HUDEP-2 (cell line): ENCODE data around the gene TBL1XR1.
"Not testable (repeated sequence)": the region's sequence is repeated elsewhere in the genome, so short reads cannot be mapped to it uniquely, and the experiment has no call there.

Source experiments
- DNase-seq, 76 experiments: peaks; one replicate each; lab custom pipeline; 2025; ENCODE audit not compliant: unreplicated experiment in 76 of 76; lab: John Stamatoyannopoulos, UW

The TBL1XR1 gene

DNA sequence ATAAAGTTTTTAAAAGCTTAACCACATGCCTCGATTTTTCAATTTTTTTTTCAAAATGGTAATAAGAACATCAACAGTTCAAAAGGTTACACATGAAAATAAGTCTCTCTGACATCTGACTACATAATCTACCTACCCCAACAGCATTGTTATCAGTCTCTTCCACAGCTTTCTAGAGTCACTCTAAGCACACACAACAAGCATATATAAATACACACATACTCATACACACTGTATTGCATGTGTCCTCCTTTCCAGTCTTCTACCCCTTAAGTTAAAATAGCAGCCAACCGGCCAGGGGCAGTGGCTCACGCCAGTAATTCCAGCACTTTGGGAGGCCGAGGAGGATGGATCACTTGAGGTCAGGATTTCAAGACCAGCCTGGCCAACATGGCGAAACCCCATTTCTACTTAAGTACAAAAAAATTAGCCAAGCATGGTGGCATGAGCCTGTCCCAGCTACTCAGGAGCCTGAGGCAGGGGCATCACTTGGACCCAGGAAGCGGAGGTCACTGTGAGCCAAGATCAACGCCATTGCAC lies 12.2 kb downstream of the TBL1XR1 start:
- DNase-seq: no peak

DNA sequence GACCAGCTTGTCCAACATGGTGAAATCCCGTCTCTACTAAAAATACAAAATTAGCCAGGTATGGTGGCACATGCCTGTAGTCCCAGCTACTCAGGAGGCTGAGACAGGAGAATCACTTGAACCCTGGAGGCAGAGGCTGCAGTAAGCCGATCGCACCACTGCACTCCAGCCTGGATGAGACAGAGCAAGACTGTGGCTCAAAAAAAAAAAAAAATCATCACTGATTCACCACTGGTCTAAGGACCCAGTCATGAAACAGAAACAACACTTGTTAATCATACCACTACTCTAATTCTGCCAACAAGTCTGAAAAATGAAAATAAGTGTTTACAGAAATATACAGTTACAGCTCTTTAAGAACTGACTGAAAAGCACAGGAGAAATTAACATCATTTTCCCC lies 12.7 kb downstream of the TBL1XR1 start:
- not testable (repeated sequence) for DNase-seq

- DNase-seq: no peak
Measured at GRCh38 chr3:177182352-177182751, 14.9 kb downstream of the TBL1XR1 start.

DNA sequence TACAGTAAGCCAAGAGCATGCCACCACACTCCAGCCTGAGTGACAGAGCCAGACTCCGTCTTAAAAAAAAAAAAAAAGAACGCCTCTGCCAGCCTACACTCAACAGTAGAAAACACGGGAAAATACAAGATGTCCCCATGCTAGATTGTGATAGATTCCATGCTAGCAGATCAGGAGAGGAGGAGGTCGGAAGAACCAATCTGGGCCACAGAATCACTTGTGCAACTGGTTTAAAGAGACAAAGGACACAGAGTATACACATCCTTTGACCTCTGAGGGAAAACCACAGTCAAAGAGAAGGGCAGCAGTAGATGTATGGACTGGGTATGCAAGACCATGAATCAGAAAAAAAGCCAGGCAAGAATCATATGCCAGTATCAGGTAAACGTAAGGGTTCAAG lies 15.9 kb downstream of the TBL1XR1 start:
- DNase-seq: no peak

- no peak for DNase-seq
Measured at GRCh38 chr3:177180506-177180905, 16.8 kb downstream of the TBL1XR1 start.

GRCh38 chr3:177179281-177180067 lies 17.8 kb downstream of the TBL1XR1 start:
- peak in 16 of 76 experiments; percentile 1 to 54 (median 24) for DNase-seq

GRCh38 chr3:177177749-177178221 lies 19.5 kb downstream of the TBL1XR1 start:
- peak in 5 of 76 experiments; percentile 2 to 14 (median 7) for DNase-seq

DNA sequence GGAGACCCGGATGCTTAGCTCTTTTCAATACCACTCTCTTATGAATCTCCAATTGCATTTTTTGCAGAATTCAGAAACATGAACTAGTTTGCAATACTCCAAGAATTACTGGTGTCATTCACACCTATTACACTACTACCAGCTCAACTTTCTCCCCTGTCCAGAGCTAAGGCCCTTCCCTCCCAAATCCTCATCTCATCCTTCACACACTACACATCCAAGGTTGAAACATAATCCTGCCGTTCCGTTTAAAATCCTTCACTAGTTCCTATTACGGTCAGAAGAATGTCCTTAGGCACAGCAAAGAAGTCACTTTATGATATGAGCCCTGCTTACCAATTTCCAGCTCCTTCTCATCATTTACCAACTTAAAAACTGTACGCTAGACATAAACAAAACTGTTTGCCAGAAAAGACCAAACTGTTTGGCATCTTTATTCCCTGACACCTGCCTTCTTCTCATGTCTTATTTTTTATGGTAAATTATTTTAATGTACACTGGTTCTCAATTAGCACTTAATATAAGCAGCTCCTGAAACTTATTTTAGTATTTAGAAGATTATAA lies 22.6 kb downstream of the TBL1XR1 start:
- no peak for DNase-seq

DNA sequence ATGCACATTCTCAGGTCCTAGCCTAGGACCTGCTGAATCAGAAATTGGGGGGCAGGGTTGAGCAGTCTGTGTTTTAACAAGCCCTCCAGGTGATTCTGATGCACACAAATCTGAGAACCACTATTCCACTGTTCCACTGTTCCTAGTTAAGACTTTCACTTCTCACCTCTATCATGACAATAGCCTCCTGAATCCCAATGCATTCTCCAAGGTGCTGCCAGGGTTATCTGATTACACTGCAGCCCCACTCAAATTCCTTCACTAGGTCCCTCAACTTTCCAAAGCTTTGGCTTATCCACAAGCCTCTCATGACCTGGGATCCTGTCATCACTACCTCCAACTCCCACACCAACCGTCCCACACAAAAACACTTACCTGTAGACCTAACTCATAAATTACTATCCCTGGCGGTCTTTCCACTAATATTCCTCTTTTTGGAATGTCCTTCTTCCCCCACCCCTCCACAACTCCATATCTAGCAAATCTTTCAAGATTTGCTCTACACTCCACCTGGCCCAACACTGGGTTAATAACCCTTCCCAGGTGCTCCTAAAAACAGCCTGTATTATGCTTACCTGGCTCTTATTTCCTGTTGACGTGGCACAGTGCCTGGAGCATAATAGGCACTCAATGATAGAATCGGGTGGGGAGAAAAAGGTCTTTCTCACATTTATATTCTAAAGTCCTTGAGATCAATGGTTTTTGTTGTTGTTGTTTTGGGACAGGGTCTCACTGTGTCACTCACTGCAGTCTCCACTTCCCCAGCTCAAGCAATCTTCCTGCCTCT lies 27.2 kb downstream of the TBL1XR1 start:
- DNase-seq: no peak

DNA sequence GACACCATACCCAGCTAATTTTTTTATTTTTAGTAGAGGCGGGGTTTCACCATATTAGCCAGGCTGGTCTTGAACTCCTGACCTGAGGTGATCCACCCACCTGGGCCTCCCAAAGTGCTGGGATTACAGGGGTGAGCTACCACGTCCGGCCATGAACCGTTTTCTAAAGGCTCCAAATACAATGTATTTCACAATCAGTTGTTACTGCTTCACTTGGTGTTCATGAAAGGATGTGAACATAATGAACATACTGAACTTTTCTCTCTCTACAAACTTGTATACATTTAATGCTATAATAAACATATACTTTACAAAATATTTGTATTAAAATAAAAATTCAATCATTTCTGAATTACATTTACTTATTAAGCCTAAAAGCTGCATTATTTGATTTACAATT lies 28.9 kb downstream of the TBL1XR1 start:
- no peak for DNase-seq

GRCh38 chr3:177162742-177163141 lies 34.5 kb downstream of the TBL1XR1 start:
- no peak for DNase-seq

DNA sequence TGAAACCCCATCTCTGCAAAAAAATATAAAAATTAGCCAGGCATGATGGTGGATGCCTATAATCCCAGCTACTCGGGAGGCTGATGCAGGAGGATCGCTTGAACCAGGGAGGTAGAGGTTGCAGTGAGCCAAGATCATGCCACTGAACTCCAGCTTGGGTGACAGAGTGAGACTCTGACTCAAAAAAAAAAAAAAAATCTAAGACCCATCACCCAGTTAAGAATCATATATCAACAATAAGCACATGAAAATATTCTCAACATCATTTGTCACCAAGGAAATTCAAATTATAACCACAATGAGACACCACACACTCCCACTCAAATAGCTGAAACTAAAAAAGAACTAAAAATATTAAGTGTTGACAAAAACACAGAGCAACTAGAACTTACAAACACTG lies 35.7 kb downstream of the TBL1XR1 start:
- not testable (repeated sequence) for DNase-seq

- no peak for DNase-seq
Measured at GRCh38 chr3:177158461-177158860, 38.8 kb downstream of the TBL1XR1 start.

GRCh38 chr3:177157492-177157891 lies 39.8 kb downstream of the TBL1XR1 start:
- no peak for DNase-seq

DNA sequence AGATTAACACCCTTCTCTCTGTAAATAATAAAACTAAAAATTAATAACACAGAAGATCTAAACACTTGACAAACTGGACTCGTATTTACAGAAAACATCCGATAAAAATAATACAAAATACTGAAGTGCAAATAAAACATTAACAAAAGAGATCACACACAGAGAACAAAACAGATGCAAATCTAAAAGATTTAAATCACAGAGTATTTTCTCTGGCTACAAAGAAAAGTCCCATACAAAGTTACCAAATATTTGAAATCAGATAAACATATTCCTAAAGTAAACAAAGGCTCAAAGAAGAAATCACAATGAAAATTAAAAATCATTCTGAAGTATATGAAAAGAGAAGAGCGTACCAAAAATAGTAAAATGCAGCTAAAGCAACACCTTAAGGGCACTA lies 42.5 kb downstream of the TBL1XR1 start:
- no peak for DNase-seq

DNA sequence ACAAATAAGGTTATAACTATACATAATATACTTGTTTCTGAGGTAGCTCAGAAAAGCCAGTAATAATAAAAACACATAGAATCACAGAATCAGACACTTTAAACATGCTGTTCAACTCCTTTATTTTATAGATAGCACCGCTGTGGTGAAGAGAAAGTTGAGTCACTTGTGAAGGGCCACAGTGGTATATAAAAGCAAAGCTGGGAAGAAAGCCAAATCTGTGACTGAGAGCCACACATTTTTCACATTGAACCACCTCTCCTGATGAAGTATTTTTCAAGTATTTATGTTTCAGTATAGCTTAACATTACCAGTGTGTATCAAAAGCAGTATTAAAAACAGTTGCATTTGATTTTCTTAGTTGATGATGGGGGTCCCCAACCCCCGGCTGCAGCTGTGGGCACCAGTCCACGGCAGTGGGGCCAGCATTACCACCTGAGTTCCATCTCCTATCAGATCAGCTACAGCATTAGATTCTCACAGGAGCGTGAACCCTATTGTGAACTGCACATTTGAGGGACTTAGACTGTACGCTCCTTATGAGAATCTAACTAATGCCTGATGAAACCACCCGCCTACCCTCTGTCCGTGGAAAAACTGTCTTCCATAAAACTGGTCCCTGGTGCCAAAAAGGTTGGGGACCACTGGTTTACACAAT lies 46.2 kb downstream of the TBL1XR1 start:
- DNase-seq: peak in 42 of 76 experiments; percentile 1 to 78 (median 41)

DNA sequence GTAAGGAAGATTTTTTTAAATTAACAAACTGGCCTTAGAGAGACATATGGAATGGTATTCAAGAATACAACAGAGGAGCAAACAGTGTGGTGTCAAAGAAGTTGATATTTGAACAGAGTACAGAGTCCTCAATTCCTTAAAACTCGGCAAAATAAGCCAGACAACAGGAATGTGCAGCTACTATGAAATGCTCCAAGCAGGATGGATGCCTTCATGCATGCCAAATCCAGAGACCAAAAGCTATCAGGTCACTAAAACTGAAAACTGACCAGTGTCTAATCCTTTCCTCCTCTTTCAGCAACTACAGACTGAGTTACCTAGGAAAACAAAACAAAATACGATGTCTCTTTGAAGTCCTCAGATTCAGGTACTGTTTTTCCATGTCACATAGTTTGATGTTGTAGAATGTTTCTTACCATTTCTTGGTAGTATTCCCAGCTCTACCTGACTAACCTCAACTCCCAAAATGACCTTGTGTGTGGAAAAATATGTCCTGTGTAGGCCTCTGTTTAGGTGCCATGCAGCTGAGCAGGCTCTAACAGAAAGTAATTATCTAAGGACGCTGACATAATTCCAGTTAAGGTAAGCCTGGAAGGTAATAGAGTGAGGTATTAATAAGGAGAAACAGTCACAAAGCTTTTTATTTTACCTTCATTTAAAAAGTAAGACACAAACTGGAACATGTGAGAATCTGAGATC lies 46.9 kb downstream of the TBL1XR1 start:
- no peak for DNase-seq

DNA sequence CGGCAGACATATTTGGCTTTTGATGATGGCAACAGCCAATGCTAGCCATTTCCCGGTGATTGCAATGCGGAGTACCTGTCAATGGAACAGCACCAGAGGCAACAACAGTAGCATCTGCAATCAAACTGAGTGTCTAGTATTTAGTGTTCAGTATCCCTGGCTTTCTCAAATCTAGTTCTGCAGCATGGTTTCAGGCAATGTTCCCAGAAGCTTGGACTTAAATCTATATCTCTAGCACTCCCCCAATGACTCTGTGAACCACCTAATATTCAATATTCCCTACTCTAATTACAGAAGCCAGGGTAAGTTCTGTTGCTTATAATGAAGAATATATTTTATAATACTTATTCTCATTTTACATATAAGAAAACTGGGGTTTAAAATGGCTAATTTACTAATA lies 48.2 kb downstream of the TBL1XR1 start:
- DNase-seq: no peak

DNA sequence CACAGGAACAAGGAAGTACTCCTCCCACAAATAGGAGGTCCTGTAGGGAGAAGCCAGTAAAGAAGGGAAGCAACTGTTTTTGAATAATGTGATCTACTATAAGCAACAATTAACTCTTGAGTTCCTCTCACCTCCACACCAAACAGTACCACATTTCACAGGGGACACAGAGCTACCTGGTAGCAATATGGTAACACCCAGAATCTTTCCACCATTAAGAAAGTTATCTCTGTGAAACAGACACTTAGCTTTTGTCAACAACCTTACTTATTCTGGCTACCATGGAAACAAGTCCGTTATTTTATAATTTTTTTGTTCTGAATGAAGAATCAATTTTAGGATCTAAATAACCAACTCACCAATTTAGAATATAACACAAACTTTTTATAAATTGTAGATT lies 49.5 kb downstream of the TBL1XR1 start:
- DNase-seq: no peak

DNA sequence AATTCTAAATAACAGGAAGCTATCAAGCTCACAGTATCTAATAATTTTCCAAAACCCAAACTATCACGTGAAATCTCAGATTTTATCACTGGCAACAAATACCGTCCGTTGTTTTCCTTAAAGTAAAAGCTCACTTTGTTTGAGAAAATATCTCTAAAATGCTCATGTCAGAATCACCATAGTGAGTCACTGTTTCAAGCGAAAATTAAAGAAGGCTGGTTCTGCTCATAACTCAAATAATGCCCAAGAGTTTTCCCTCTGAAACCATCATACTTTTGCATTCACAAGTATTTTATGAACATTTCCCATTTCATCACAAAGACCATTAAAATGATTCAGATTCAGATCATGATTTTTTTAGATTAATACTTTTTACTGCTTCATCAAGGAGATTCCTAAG lies 50.6 kb downstream of the TBL1XR1 start:
- no peak for DNase-seq
